ENCODE measurements around the gene ITPR3. TPM values are rescaled to one million over a fixed set of nuclear protein-coding genes. Genes with fewer than 3 reads are reported as not detected.

Gene ITPR3
- total and polyA plus RNA-seq, 2 of the 13 experiments (the other 11 are each of a cell fraction or from before 2014, with no cell fraction given), result 3.8 to 21.4 TPM

- H3K27ac ChIP-seq (ENCODE audit: extremely low read length, insufficient read depth, low read length), result peak overlapping the region; percentile 32
- no peak for FAIRE-seq
- H3K36me3 ChIP-seq (replicated peaks in 1 of 2; ENCODE audit: control insufficient read depth in 1 of 2, insufficient read depth in 2 of 2, low read length in 2 of 2), result no peaks in the 10 kb centered on the region
- H3K4me3 ChIP-seq (replicated peaks in 1 of 3; ENCODE audit: insufficient read depth in 1 of 3, low read depth in 2 of 3, low read length in 3 of 3), result peak overlapping the region in 1 of 3 experiments; percentile 29; a peak in 2 of 6 replicates
- WGBS (ENCODE audit: low lambda C conversion rate), result 12% methylated on average over 10 of the region's 10 CpGs
- in situ Hi-C loops (cut with HindIII; ENCODE audit: extremely low pct_ligation_motif_present, low pct_unique_long_range_greater_than_20kb), result no loop called here
- H3K79me2 ChIP-seq (ENCODE audit: insufficient read depth, low read length), result no peaks in the 10 kb centered on the region
- TF ChIP-seq ZNF570 (CRISPR knock-in tag; IDR thresholded peaks at IDR 0.05; ENCODE audit: borderline replicate concordance), result no peak
- TF ChIP-seq ZFY (CRISPR knock-in tag; IDR thresholded peaks at IDR 0.05), result 0 out of 2 replicates have a peak, but pooled peaks have one; percentile 12
- 0 out of 2 replicates have a peak, but pooled peaks have one; percentile 43 for TF ChIP-seq HNRNPL (IDR thresholded peaks at IDR 0.05; ENCODE audit: low read depth, low read length)
- TF ChIP-seq ZNF615 (CRISPR knock-in tag; IDR thresholded peaks at IDR 0.05; ENCODE audit: borderline replicate concordance), result peak; percentile 7; the same call in 1 of the 2 replicates
- 0 out of 2 replicates have a peak, but pooled peaks have one; percentile 15 for TF ChIP-seq ZMAT3 (CRISPR knock-in tag; conservative IDR thresholded peaks at IDR 0.05)
- TF ChIP-seq ZSCAN21 (CRISPR knock-in tag; IDR thresholded peaks at IDR 0.05; ENCODE audit: borderline replicate concordance), result 0 out of 2 replicates have a peak, but pooled peaks have one; percentile 3
- 0 out of 2 replicates have a peak, but pooled peaks have one; percentile 41 for TF ChIP-seq SSRP1 (CRISPR knock-in tag; IDR thresholded peaks at IDR 0.05)
- TF ChIP-seq HNRNPH1 (optimal IDR thresholded peaks at IDR 0.05; ENCODE audit: low read depth, low read length), result no peak
- peak; percentile 43; the same call in 1 of the 2 replicates for TF ChIP-seq ZNF687 (CRISPR knock-in tag; IDR thresholded peaks at IDR 0.05)
- TF ChIP-seq RXRA (CRISPR knock-in tag; IDR thresholded peaks at IDR 0.05), result no peak
- 0 out of 2 replicates have a peak, but pooled peaks have one; percentile 27 for TF ChIP-seq ZNF704 (CRISPR knock-in tag; IDR thresholded peaks at IDR 0.05; ENCODE audit: borderline replicate concordance)
- 0 out of 2 replicates have a peak, but pooled peaks have one; percentile 15 for TF ChIP-seq NFKB2 (CRISPR knock-in tag; IDR thresholded peaks at IDR 0.05; ENCODE audit: borderline replicate concordance)
- H3K4me2 ChIP-seq (ENCODE audit: low read depth, low read length), result peak overlapping the region; percentile 65
- no peaks in the 10 kb centered on the region for H4K20me1 ChIP-seq (ENCODE audit: insufficient read depth, low read length)
- no peaks in the 10 kb centered on the region for H3K9me3 ChIP-seq (ENCODE audit: low read length)
- ATAC-seq, result peak; percentile 24
- CTCF ChIA-PET (ENCODE audit: low intra/inter-chr PET ratio, low total read pairs), result interaction anchor here (1.5 kb wide), 1 partner anchor 24 kb away, joined by 6 read pairs; no protein-coding TSS in a partner anchor
- no peaks in the 10 kb centered on the region; a peak in 1 of 5 replicates for H3K27me3 ChIP-seq (ENCODE audit: control insufficient read depth in 1 of 2, insufficient read depth in 2 of 2, low read length in 2 of 2)
- POLR2A ChIA-PET, result interaction anchor here (1.0 to 5.3 kb wide), 4 partner anchors 8 to 97 kb away, joined by 3 to 37 read pairs (median 8); partner anchors contain the start of gene UQCC2
- no peak for DNase-seq (ENCODE audit: low spot score)
- no peak overlapping the region for H2AFZ ChIP-seq (ENCODE audit: low read length)
- intact Hi-C loops (cut with micrococcal nuclease; ENCODE audit: unreplicated experiment), result loop anchor here (1.0 kb wide), 1 partner anchor 23 kb away; no protein-coding TSS in a partner anchor
- peak overlapping the region; percentile 42; the same call in 1 of the 2 replicates for H3K9ac ChIP-seq (ENCODE audit: insufficient read depth, low read depth, low read length)
- BruUV-seq (replicated peaks), result TSS peak; percentile 80
- H3K4me1 ChIP-seq (ENCODE audit: insufficient read depth, low read length), result peaks cover 61% of the 10 kb centered on the region
Measured at GRCh38 chr6:33613795-33614168, 7.3 kb upstream of the ITPR3 start.

Measured in HepG2 (cell line).